Thyroid gland (tissue), 4 donors: ENCODE measurements around the gene SS18L1. TPM values are rescaled to one million over a fixed set of nuclear protein-coding genes. Genes with fewer than 3 reads are reported as not detected.

Experiments
- DNase-seq, 2 donors: peaks; one replicate each; pipeline ENCODE4 v3.0.0-alpha.2; 2019
- H3K27ac ChIP-seq, 3 donors: fragments of 200-600 bp; sonication (generic); 1 replicate in 2 of 3; 2 replicates in 1 of 3; pipeline ENCODE4 v1.5.1; 2016 to 2019; ENCODE audit warnings: mild to moderate bottlenecking in 1 of 3, moderate library complexity in 1 of 3
- H3K27me3 ChIP-seq: fragments of 200-600 bp; sonication (generic); one replicate; pipeline ENCODE4 v1.5.1; 2019
- H3K36me3 ChIP-seq, 2 donors: fragments of 200-600 bp; sonication (generic); one replicate each; pipeline ENCODE4 v1.5.1; 2016 to 2019
- H3K4me1 ChIP-seq, 2 donors: fragments of 200-600 bp; sonication (generic); one replicate each; pipeline ENCODE4 v1.5.1; 2017 to 2019
- H3K4me3 ChIP-seq, 3 donors: fragments of 200-600 bp; sonication (generic); replicated peaks in 1 of 3; 1 replicate in 2 of 3; 2 replicates in 1 of 3; pipeline ENCODE4 v1.5.1; 2016; ENCODE audit warnings: mild to moderate bottlenecking in 1 of 3
- H3K9me3 ChIP-seq: fragments of 200-600 bp; sonication (generic); one replicate; pipeline ENCODE4 v1.5.1; 2017
- POLR2A ChIP-seq, 2 donors: fragments of 450-650 bp; IDR thresholded peaks; one replicate each; pipeline ENCODE4 v1.6.1; 2017; ENCODE audit warnings: antibody characterized with exemption in 2 of 2, mild to moderate bottlenecking in 2 of 2, moderate library complexity in 1 of 2
- WGBS, 2 donors: methylation state at CpG; one replicate each; pipeline ENCODE4 v1.1.5; 2017; 5-methylcytosine and 5-hydroxymethylcytosine counted together
- intact Hi-C: fragments of 100-400 bp; cut with DNase I; formaldehyde crosslinking; loops from one replicate; pipeline ENCODE4 v1.15.1; 2023
- total RNA-seq, 4 donors: library from RNA; depleted of rRNA; stranded (reverse); fragments of >200 nt; gene quantifications; one replicate each; pipeline ENCODE4 v1.2.3, GENCODE V29; 2016
- TF ChIP-seq, protein P1 (sequence below), 6 experiments: fragments of 200-600 bp in 3 of 6; fragments of 450-650 bp in 3 of 6; sonication (generic) in 3 of 6; IDR thresholded peaks; one replicate each; pipeline ENCODE4 v1.5.1; 2016 to 2019; ENCODE audit warnings: antibody characterized with exemption in 6 of 6, mild to moderate bottlenecking in 2 of 6, inconsistent platforms in 1 of 6, moderate library complexity in 1 of 6

Gene SS18L1
- total RNA-seq, 4 donors from 2014 or later: 12.2 to 22.0 (median 15.2) TPM

DNA sequence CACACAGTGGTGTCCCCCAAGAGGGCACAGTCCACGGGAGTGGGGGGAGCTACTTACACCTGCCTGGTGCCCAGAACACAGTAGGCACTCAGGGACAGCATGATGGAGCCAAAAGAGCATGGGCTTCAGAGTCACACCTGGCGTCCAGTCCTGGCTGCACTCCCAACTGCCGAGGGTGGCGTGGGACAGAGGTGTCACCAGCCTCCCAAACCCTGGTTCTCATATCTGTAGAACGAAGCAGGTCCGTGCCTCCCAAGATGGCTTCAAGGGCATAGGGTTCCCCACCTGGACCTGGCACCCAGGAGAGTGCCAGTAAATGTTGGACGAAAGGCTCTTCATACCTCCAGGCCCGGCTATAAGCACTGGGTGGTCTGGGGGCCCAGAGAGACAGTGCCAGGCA is 67.6 kb downstream of the SS18L1 start:
- no peak overlapping the region for H3K4me3 ChIP-seq
- no peak for DNase-seq
- 80 to 84% methylated on average over 2 to 7 of the region's 8 CpGs for WGBS, 2 donors
- no peaks in the 10 kb centered on the region for H3K27me3 ChIP-seq
- no peaks in the 10 kb centered on the region for H3K4me1 ChIP-seq
- intact Hi-C loops: no loop called here
- no peaks in the 10 kb centered on the region for H3K9me3 ChIP-seq
- no peak overlapping the region for H3K27ac ChIP-seq
- no peaks in the 10 kb centered on the region for H3K36me3 ChIP-seq
- TF ChIP-seq, protein P1, sequence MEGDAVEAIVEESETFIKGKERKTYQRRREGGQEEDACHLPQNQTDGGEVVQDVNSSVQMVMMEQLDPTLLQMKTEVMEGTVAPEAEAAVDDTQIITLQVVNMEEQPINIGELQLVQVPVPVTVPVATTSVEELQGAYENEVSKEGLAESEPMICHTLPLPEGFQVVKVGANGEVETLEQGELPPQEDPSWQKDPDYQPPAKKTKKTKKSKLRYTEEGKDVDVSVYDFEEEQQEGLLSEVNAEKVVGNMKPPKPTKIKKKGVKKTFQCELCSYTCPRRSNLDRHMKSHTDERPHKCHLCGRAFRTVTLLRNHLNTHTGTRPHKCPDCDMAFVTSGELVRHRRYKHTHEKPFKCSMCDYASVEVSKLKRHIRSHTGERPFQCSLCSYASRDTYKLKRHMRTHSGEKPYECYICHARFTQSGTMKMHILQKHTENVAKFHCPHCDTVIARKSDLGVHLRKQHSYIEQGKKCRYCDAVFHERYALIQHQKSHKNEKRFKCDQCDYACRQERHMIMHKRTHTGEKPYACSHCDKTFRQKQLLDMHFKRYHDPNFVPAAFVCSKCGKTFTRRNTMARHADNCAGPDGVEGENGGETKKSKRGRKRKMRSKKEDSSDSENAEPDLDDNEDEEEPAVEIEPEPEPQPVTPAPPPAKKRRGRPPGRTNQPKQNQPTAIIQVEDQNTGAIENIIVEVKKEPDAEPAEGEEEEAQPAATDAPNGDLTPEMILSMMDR (IDR thresholded peaks at IDR 0.05): no peak
- no peak for TF ChIP-seq POLR2A (IDR thresholded peaks at IDR 0.05)

DNA sequence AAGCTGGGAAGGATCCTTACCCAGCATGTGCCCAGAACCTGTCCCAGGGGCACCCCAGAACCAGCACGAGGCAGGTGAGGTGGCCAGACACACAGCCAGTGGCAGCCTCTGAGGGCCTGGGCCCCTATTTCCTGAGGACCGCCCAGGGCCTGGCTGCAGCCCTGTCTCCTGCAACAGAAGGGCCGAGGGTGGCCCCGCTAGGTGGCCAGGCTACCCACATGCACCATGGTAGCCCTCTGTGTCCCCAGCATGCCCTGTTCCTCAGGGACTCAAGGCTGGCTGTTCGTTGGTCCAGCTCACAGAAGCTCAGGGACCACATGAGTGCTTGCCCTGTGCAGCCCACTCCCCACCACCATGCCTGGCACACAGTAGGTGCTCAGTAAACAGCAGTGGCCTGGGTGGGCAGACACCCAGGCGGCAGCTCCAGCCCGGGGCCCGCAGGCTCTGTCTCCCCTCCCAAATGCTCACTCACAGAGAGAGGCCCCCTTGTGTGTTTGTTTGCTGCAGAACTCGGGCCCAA is 68.3 kb downstream of the SS18L1 start:
- intact Hi-C loops: no loop called here
- WGBS, 2 donors: 41 to 45% methylated on average over 5 to 6 of the region's 9 CpGs
- Histone ChIP-seq H3K27me3 (no peaks in the 10 kb centered on the region), H3K4me1 (no peaks in the 10 kb centered on the region), H3K36me3 (no peaks in the 10 kb centered on the region), H3K27ac (no peak overlapping the region), H3K9me3 (no peaks in the 10 kb centered on the region), H3K4me3 (no peak overlapping the region)
- TF ChIP-seq, protein P1 (IDR thresholded peaks at IDR 0.05): no peak
- TF ChIP-seq POLR2A (IDR thresholded peaks at IDR 0.05): no peak
- DNase-seq: no peak

DNA sequence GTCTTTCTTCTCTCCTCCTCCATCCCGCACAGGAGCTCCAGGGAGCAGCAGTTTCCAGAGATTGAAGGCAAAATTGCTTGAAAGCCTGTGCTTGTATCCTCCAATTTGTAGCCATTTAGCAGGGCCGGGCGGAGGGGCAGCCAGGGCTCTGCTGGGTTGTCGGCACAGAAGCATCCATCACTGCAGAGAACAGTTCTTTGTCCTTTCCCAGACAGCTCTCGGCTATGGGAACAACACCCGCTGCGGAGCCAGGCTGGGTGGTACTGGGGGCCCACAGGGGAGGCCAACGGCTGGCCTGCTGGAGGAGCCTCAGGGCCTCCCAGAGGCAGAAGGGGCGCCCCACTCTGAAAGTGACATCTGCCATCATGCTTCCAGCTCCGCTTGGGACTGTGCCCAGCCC is 68.7 kb downstream of the SS18L1 start:
- Histone ChIP-seq H3K36me3 (no peaks in the 10 kb centered on the region), H3K4me1 (no peaks in the 10 kb centered on the region), H3K9me3 (no peaks in the 10 kb centered on the region), H3K27me3 (no peaks in the 10 kb centered on the region), H3K27ac (no peak overlapping the region), H3K4me3 (no peak overlapping the region)
- no peak for DNase-seq
- intact Hi-C loops: no loop called here
- no peak for TF ChIP-seq POLR2A (IDR thresholded peaks at IDR 0.05)
- TF ChIP-seq, protein P1 (IDR thresholded peaks at IDR 0.05): no peak
- WGBS, 2 donors: 29 to 67% methylated on average over 3 to 6 of the region's 10 CpGs

DNA sequence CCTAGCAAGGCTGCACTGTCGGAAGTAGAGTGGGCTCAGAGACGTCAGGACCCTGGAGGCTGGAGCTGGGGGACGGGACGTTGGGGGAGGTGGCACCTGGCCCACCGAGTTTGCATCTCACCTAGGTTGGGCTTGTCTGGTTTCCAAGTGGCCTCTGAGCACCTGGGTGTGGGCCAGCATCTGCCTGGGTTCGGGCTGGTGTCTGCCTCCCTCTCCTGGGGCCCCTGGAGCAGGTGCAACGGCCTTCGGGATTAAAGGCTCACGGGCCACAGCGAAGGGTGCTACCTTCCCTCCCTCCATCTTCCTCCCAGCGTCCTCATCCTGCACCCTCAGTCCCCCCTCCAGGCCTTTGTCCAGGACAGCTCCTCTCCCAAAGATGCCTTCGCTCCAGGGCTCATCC is 70.5 kb downstream of the SS18L1 start:
- TF ChIP-seq, protein P1 (IDR thresholded peaks at IDR 0.05): no peak
- no peak for TF ChIP-seq POLR2A (IDR thresholded peaks at IDR 0.05)
- intact Hi-C loops: no loop called here
- Histone ChIP-seq H3K4me3 (no peak overlapping the region), H3K4me1 (peaks cover 0 to 1% of the 10 kb centered on the region in 2 donors), H3K9me3 (no peaks in the 10 kb centered on the region), H3K27me3 (peaks cover 5% of the 10 kb centered on the region), H3K36me3 (no peaks in the 10 kb centered on the region), H3K27ac (no peak overlapping the region)
- WGBS, 2 donors: 34 to 37% methylated on average over 5 to 12 of the region's 12 CpGs
- DNase-seq: no peak

DNA sequence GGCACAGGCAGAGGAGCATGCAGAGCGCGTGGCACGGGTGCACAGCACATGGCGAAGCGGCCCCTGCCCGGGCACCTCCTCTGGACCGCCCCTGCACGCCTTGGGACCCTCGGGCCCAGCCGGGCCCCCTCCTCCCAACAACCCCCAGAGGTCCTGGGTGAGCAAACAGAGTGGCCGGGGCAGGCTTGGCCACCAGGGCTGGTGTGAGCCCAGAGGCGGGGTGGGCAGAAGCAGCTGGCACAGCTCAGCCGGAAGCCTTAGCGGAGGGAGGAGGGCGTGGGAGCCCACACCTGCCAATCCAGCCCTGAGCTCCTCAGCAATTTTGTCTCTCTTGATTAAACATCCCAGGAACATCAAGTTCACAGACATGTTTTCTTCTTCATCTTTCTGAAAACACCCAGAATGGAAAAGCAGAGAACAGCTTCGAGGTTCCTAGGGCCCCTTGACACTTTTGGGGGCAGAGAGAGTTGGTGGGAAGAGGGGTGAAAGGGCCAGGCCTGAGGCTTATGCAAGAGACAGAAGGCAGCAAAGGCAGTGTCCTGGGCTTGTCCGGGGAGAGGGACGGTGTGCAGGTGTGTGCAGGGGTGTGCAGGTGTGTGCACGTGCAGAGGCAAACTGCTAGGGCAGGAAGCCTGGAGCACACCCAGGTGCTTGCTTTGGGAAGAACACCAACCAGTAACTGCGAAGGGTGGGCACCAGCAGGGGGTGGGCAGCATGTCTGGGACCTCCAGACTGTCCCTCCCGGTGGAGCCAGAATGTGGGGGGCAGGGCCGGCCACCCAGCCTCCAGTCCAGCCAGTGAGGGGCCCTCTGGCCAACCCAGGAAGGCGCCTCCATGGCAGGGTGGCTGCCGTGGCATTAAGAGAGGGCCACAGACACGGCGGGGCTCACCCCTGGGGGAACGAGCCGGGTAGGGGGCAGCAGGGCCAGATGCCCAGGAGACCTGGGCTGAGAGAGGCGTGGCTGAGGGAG is 71.7 kb downstream of the SS18L1 start:
- no peak for DNase-seq

More for the DNA sequence above, 71.7 kb downstream of the SS18L1 start:
- no peak overlapping the region for H3K27ac ChIP-seq
- no peak for TF ChIP-seq POLR2A (IDR thresholded peaks at IDR 0.05)
- TF ChIP-seq, protein P1 (IDR thresholded peaks at IDR 0.05): no peak
- H3K4me1 ChIP-seq: peaks cover 0 to 8% of the 10 kb centered on the region in 2 donors
- intact Hi-C loops: no loop called here
- H3K36me3 ChIP-seq: no peaks in the 10 kb centered on the region
- no peaks in the 10 kb centered on the region for H3K9me3 ChIP-seq
- H3K4me3 ChIP-seq: no peak overlapping the region
- peaks cover 8% of the 10 kb centered on the region for H3K27me3 ChIP-seq
- 81 to 83% methylated on average over 21 to 27 of the region's 29 CpGs for WGBS, 2 donors
